ENCODE measurements around the gene DUSP1.
A peak's percentile ranks its signal among the peaks of the same experiment; 100 is the strongest.

Gene DUSP1

GRCh38 chr5:172774561-172775315, 3.7 kb upstream of the DUSP1 start:
- Mint-ChIP-seq H3K36me3 (peaks cover 43% of the 10 kb centered on the region), H3K27ac (peak overlapping the region; percentile 98), H3K4me1 (peaks cover 56% of the 10 kb centered on the region), H3K4me3 (no peak overlapping the region), H3K9me3 (no peaks in the 10 kb centered on the region)
- no peak for ATAC-seq
- DNase-seq (ENCODE audit: low spot score in 2 of 2), result no peak

GRCh38 chr5:172773481-172774469, 2.8 kb upstream of the DUSP1 start:
- Mint-ChIP-seq H3K27ac (peak overlapping the region; percentile 98), H3K9me3 (no peaks in the 10 kb centered on the region), H3K4me1 (peaks cover 65% of the 10 kb centered on the region), H3K4me3 (peak overlapping the region; percentile 86), H3K36me3 (peaks cover 53% of the 10 kb centered on the region)
- DNase-seq (ENCODE audit: low spot score in 2 of 2), result no peak
- ATAC-seq, result peak; percentile 58

- Mint-ChIP-seq H3K4me1 (peaks cover 57% of the 10 kb centered on the region), H3K4me3 (peak overlapping the region; percentile 86), H3K9me3 (no peaks in the 10 kb centered on the region), H3K36me3 (peaks cover 62% of the 10 kb centered on the region), H3K27ac (peak overlapping the region; percentile 98)
- peak; percentile 58 for ATAC-seq
- DNase-seq (ENCODE audit: low spot score in 2 of 2), result peak; percentile 71 to 90
Observed at GRCh38 chr5:172772112-172772906, 1.3 kb upstream of the DUSP1 start.

GRCh38 chr5:172771439-172772111, 580 bp upstream of the DUSP1 start:
- H3K9me3 Mint-ChIP-seq, result no peaks in the 10 kb centered on the region
- H3K4me3 Mint-ChIP-seq, result peak overlapping the region; percentile 86
- H3K27ac Mint-ChIP-seq, result peak overlapping the region; percentile 98
- no peak for DNase-seq (ENCODE audit: low spot score in 2 of 2)
- H3K36me3 Mint-ChIP-seq, result peaks cover 69% of the 10 kb centered on the region
- H3K4me1 Mint-ChIP-seq, result peaks cover 57% of the 10 kb centered on the region
- no peak for ATAC-seq

GRCh38 chr5:172770374-172770674, 671 bp downstream of the DUSP1 start:
- ATAC-seq, result no peak
- Mint-ChIP-seq H3K27ac (peak overlapping the region; percentile 98), H3K4me1 (peaks cover 70% of the 10 kb centered on the region), H3K4me3 (peak overlapping the region; percentile 86), H3K9me3 (no peaks in the 10 kb centered on the region), H3K36me3 (peaks cover 81% of the 10 kb centered on the region)
- DNase-seq (ENCODE audit: low spot score in 2 of 2), result no peak

GRCh38 chr5:172769616-172770373, 1.2 kb downstream of the DUSP1 start:
- no peak for DNase-seq (ENCODE audit: low spot score in 2 of 2)
- no peak for ATAC-seq
- Mint-ChIP-seq H3K4me1 (peaks cover 72% of the 10 kb centered on the region), H3K9me3 (no peaks in the 10 kb centered on the region), H3K27ac (peak overlapping the region; percentile 98), H3K36me3 (peaks cover 87% of the 10 kb centered on the region), H3K4me3 (peak overlapping the region; percentile 86)

GRCh38 chr5:172769342-172769615, 1.7 kb downstream of the DUSP1 start:
- peaks cover 70% of the 10 kb centered on the region for H3K4me1 Mint-ChIP-seq
- H3K4me3 Mint-ChIP-seq, result peak overlapping the region; percentile 86
- DNase-seq (ENCODE audit: low spot score in 2 of 2) (no peak), ATAC-seq (no peak)
- H3K9me3 Mint-ChIP-seq, result no peaks in the 10 kb centered on the region
- peaks cover 88% of the 10 kb centered on the region for H3K36me3 Mint-ChIP-seq
- H3K27ac Mint-ChIP-seq, result peak overlapping the region; percentile 98

- H3K4me3 Mint-ChIP-seq, result peak overlapping the region; percentile 86
- no peaks in the 10 kb centered on the region for H3K9me3 Mint-ChIP-seq
- peak overlapping the region; percentile 98 for H3K27ac Mint-ChIP-seq
- H3K36me3 Mint-ChIP-seq, result peaks cover 88% of the 10 kb centered on the region
- ATAC-seq (no peak), DNase-seq (ENCODE audit: low spot score in 2 of 2) (no peak)
- H3K4me1 Mint-ChIP-seq, result peaks cover 65% of the 10 kb centered on the region
Observed at GRCh38 chr5:172768573-172769341, 2.2 kb downstream of the DUSP1 start.

GRCh38 chr5:172768098-172768572, 2.9 kb downstream of the DUSP1 start:
- Mint-ChIP-seq H3K4me1 (peaks cover 59% of the 10 kb centered on the region), H3K36me3 (peaks cover 83% of the 10 kb centered on the region), H3K4me3 (peak overlapping the region; percentile 86), H3K27ac (peak overlapping the region; percentile 98), H3K9me3 (no peaks in the 10 kb centered on the region)
- DNase-seq (ENCODE audit: low spot score in 2 of 2) (no peak), ATAC-seq (no peak)

- ATAC-seq (no peak), DNase-seq (ENCODE audit: low spot score in 2 of 2) (no peak)
- H3K9me3 Mint-ChIP-seq, result no peaks in the 10 kb centered on the region
- H3K4me1 Mint-ChIP-seq, result peaks cover 45% of the 10 kb centered on the region
- H3K36me3 Mint-ChIP-seq, result peaks cover 68% of the 10 kb centered on the region
- peak overlapping the region; percentile 76 for H3K4me3 Mint-ChIP-seq
- H3K27ac Mint-ChIP-seq, result peak overlapping the region; percentile 97
Observed at GRCh38 chr5:172766287-172767108, 4.5 kb downstream of the DUSP1 start.

GRCh38 chr5:172765766-172766286, 5.2 kb downstream of the DUSP1 start:
- ATAC-seq (no peak), DNase-seq (ENCODE audit: low spot score in 2 of 2) (no peak)
- Mint-ChIP-seq H3K4me1 (peaks cover 44% of the 10 kb centered on the region), H3K27ac (peak overlapping the region; percentile 97), H3K9me3 (no peaks in the 10 kb centered on the region), H3K4me3 (peak overlapping the region; percentile 76), H3K36me3 (peaks cover 61% of the 10 kb centered on the region)

GRCh38 chr5:172764861-172765765, 5.9 kb downstream of the DUSP1 start:
- H3K36me3 Mint-ChIP-seq, result peaks cover 54% of the 10 kb centered on the region
- H3K9me3 Mint-ChIP-seq, result peaks cover under 1% of the 10 kb centered on the region
- H3K27ac Mint-ChIP-seq, result peak overlapping the region; percentile 97
- peak overlapping the region; percentile 76 for H3K4me3 Mint-ChIP-seq
- ATAC-seq (peak; percentile 92), DNase-seq (ENCODE audit: low spot score in 2 of 2) (peak; percentile 72 to 93)
- peaks cover 43% of the 10 kb centered on the region for H3K4me1 Mint-ChIP-seq

All from stimulated activated effector memory CD8-positive, alpha-beta T cell treated with anti-CD3 and anti-CD28 coated beads, Interleukin-12 subunit alpha, Interleukin-12 subunit beta, amount 100 ng/mL, for 72 hours (primary cell).